ENCODE data around the gene USH1G.
"Not testable (repeated sequence)": the region's sequence is repeated elsewhere in the genome, so short reads cannot be mapped to it uniquely, and the experiment has no call there.

Gene USH1G

DNA sequence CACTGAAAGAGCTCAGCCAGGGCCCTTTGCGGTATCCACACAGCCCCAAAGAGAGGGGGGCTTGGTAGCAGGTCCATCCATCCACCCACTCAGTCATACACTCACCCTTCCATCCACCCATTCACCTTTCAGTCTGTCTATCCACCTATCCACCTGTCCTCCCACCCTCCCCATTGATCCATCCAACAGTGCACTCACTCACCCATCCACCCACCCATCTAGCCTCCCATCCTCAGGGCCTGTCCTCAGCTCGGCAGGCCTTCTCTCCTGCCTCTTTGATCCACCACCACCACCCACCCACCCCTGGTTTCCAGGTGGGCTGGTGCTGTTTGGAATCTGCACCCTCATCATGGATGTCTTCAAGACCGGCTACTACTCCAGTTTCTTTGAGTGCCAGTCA lies 2.2 kb upstream of the USH1G start:
- DNase-seq, result no peak

- no peak for DNase-seq
These were observed 1.3 kb upstream of the USH1G start, which contains the start of gene OTOP2 for GRCh38 chr17:74924250-74924948. OTOP2 (plus strand) TSS chr17:74924273; CDS start chr17:74924633, 360 bp downstream.

DNA sequence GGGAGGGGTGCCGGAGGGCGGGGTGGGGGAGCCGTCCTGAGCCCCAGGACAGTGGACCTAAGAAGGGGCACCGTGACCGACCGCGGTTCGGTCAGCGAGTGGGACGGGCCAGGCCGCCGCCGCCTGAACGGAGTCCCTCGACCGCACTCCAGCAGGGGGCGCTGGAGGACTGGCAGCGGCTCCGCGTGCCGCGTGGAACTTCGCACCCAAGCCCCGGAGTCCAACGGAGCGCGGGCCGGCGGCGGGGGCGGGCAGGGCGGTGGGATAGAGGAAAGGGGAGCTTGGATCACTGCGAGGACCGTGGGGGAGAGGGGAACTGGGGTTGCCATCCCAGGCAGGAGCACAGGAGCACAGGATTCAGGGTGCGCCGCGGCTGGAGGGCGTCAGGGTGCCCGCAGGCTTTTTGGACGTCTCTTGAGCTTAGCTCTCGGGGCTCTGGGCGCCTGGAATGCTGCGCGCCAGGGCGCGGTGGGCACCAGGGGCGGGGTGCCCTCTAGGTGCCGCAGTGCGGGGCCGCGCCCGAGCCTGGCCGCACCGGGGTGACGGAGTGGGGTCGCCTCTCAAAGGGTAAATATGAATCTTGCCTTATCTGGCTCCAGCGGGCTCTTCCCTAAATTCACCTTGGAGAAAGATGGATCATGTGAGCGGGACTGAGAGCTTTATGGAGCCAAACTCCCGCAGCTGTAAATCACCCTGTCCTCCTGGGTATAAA lies 639 bp upstream of the USH1G start:
- peak; percentile 56 for DNase-seq

DNA sequence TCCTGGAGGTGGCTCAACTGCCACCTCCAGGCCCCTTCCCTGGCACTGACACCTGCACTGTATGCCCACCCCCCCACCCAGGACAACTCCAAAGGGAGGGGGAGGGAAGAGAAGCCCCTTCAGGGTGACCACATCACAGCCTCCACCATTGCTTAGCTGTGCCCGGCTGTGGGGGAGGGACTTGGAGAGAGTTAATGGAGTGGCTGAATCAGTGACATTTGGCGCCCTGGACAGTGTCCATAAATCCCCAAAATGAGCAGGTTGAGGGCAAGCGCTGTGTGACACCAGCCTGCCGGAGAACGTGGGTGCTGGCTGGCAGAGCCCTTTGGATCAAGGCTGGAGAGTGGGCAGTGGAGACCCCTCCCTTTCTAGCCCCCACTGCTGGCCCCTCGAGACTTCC lies 883 bp downstream of the USH1G start:
- no peak for DNase-seq

- DNase-seq, result no peak
These were observed 1.3 kb downstream of the USH1G start for GRCh38 chr17:74921769-74922168.

- DNase-seq, result no peak
These were observed 1.9 kb downstream of the USH1G start for GRCh38 chr17:74921026-74921681.

DNA sequence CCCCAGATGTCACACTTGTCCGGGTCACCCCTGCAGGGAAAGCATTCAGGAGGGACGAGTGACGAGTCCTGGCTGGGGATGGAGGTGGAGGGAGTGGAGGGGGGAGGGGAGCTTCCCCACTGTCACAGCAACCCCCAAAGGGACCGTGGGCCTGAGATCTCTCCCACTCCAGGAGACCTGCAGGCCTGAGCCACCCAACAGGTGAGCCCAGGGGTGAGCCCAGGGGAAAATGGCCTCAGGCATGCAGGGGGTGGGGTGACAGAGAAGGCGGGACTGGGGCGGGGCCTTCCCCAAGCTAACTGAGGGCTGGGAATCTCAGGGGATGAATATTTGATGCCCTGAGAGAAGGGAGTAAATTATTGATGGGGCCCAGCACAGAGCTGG lies 2.4 kb downstream of the USH1G start:
- no peak for DNase-seq

DNA sequence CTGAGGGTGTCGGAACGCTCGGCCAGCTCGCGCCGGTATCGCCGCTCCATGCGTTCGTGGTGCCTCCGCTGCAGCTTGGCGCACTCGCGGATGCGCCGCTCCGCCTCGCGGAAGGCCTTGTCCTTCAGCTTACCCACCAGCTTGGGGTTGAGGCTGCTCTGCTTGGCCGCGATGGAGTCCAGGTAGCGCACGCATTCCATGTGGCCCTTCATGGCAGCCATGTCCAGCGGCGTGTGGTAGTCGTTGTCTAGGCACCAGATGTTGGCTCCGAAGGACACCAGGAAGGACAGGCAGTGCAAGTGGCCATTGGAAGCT lies 2.8 kb downstream of the USH1G start:
- no peak for DNase-seq

DNA sequence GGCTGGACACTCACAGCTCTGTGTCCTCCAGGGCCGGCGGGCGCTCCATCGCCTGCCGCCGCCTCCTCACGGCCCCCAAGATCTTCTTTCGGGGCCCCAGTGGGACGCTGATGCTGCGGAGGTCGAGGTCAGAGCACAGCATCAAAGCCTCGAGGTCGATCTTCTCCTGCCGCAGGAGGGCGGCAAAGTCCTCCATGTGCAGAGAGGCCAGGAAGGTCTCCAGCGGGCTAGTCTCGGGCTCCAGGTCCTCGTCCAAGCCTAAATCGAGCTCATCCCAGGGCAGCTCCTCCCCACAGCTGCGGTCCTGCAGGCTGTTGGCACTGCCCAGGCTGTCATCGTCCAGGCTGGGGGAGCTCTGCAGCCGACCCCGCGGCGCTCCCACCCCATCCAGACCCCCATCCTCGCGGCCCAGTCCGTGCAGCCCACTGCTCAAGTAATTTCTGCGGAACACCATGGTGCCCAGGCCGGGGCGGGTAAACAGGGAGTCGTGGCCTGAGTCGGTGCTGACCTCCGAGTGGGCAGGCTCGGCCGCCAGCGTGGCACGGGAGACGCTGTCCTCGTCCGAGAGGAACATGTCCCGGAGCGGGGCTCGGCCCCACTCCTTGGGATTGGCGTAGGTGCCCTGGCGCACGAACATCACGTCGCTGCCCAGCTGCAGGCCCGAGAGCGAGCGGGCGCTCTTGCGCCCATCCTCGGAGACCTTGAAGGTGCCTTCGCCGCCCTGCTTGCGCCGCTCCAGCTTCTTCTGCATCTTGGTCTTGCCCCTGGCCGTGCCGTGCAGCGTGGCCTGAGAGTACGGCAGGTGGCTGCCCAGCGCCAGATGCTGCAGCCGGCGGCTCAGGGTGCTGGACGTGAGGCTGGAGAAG lies 3.4 kb downstream of the USH1G start:
- DNase-seq, result no peak

GRCh38 chr17:74918906-74919305 lies 4.1 kb downstream of the USH1G start:
- DNase-seq, result no peak

DNA sequence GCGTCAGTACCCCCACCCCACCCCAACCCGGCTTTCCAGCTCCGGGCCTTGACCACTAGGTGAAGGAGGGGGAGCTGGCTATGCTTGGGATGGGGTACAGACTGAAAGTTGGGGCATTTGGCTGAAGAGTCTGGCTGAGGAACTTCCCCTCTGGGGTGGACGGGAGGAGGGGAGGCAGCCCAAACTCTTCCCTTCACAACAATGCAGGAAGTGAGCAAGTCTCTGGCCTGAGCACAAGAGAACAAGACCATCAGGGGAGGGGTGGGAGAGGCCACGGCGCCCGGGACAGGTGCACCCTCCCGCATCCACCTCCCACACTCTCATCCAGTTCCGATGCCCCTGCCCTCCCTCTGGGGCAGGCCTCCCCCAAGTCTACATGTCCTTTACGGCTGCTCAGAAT lies 5.6 kb downstream of the USH1G start:
- no peak for DNase-seq

DNA sequence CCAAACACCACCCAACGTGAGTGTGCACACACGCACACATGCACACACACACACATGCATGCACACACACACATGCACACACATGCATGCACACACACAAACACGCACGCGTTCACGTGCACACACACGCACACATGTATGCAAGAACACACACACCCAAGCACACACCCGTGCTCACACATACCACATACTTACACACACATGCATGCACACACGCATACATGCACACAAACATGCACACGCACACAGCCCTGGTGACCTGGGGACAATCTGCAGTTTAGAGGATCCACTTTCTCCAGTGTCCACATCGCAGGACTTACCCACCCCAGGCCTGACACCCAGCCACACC lies 6.2 kb downstream of the USH1G start:
- no peak for DNase-seq

- no peak for DNase-seq
These were observed 6.8 kb downstream of the USH1G start for GRCh38 chr17:74916136-74916850.

GRCh38 chr17:74911423-74911822 lies 11.6 kb downstream of the USH1G start:
- DNase-seq, result not testable (repeated sequence)

DNA sequence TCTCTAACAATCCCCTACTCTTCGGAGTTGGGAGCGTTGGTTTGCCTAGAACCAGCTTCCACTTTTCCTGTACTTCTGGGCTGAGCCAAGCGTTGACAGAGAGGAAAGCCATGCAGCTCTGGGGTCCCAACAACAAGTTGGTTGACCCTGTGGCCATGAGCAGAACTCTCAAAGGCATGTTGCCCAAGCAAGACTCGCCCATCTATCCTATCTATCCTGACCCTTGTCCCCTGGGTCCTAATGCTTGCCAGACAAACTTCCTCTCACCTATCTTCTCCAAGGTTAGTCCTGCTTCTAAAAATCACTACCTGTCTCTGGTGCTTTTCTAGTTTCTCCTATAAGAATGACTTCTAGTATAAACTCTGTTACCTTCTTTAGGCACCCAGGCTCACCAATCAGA lies 14.0 kb downstream of the USH1G start:
- not testable (repeated sequence) for DNase-seq

DNA sequence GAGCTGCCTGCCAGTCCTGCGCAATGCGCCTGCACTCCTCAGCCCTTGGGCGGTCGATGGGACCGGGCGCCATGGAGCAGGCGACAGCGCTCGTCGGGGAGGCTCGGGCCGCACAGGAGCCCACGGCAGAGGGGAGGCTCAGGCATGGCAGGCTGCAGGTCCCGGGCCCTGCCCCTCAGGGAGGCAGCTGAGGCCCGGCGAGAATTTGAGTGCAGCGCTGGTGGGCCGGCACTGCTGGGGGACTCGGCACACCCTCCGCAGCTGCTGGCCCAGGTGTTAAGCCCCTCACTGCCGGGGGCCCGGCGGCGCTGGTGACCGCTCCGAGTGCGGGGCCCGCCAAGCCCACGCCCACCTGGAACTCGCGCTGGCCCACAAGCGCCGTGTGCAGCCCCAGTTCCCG lies 16.0 kb downstream of the USH1G start:
- no peak for DNase-seq

GRCh38 chr17:74906214-74906793 lies 16.8 kb downstream of the USH1G start:
- not testable (repeated sequence) for DNase-seq

DNA sequence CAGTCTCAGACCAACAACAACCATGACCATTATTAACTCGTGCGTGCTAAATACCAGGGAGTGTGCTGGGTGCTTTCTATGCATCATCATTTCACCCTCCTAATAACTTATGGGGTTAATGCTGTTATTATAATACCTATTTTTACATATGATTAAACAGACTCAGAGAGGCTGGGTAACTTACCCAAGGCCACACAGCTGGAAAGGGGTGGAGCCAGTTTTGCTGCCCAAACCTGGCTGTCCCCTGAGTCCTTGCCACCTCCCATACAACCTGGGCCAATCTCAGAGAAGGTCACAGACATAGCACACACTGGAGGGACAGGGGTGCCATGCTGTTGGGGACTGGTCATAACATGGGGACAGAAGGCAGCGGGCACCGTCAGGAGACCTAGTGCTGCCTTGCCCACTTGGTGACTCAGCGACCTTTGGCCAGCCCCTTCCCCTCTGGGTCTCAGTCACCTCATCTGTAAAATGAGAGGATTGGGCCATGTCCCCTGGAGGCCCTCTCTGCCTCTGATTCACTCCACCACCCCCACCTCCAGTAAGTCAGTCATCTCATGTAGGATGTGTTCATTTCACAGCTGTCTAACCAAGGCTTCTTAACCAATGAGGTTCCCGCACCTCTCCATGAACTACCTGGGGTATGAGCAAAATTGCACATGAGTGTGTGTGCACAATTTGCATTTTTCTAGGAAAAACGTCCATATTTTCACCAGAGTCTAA lies 18.2 kb downstream of the USH1G start:
- no peak for DNase-seq

DNA sequence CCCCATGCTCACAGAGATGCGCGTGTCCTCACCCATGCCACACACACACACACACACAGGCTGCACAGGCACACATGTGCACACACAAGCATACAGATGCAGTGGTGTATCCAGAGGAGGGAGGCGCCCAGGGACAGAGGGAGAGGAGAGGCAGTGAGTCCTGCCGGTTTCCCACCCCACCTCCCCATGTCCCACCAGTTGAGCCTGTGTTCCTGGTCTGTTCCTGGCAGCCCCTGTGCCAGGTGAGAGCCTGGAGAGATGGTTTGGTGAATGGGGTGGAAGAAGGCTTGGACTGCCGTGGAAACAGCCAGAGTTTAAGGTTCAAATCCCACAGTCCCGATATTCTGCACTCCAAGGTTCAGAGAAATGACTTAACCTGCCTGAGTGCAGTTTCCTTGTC lies 19.4 kb downstream of the USH1G start:
- no peak for DNase-seq

GRCh38 chr17:74903034-74903433 lies 20.0 kb downstream of the USH1G start:
- no peak for DNase-seq

DNA sequence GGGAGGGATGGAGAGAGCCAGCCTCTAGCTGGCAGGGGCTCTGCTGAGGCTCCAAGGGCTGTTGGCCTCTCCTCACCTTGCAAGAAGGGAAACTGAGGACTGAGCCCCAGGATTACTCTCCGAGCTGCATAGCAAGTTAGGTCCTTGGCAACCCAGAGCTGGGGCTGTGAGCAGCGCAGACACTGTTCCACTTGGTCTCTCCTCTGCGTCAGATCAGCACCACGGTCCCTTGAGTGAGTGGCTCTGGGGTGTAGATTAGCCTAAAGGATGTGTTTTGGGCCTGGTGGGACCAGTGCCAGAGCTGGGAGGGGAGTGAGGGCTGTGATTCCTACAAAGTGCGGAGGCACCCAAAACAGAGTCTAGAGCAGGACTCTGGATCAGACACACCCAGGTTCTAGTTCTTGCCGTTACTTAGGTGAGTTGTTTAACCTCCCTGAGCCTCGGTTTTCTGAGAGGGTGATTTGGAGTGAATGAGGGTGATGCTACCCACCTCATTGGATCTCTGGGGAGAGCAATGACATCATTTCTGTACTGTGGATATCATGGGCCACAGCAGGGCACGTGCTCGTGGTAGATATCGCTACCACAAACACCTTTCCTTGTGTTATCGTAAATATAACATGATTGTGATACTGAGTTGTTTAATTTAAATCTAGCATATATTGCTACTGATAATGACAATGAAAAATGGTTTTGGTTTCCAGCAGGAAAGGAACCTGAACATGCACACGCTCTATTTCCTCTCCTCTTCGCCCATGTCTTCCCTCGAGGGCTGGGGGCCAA lies 21.5 kb downstream of the USH1G start:
- DNase-seq, result no peak

Measured in right hindlimb (tissue), 1 donor.